Testis (tissue), 3 donors: ENCODE measurements around the gene GPR150. TPM values are rescaled to one million over a fixed set of nuclear protein-coding genes. Genes with fewer than 3 reads are reported as not detected.

Experiments
- DNase-seq: peaks from one replicate; pipeline ENCODE4 v3.0.0-alpha.2; 2019
- H3K27ac ChIP-seq, 2 donors: fragments of 200-600 bp; sonication (generic); one replicate each; pipeline ENCODE4 v1.5.1; 2019
- H3K27me3 ChIP-seq: fragments of 200-600 bp; sonication (generic); one replicate; pipeline ENCODE4 v1.5.1; 2019
- H3K36me3 ChIP-seq: fragments of 200-600 bp; sonication (generic); one replicate; pipeline ENCODE4 v1.5.1; 2017; ENCODE audit warnings: low read depth; ENCODE audit errors: missing control alignments
- H3K4me1 ChIP-seq: fragments of 200-600 bp; sonication (generic); one replicate; pipeline ENCODE4 v1.5.1; 2019
- H3K4me3 ChIP-seq, 2 donors: fragments of 200-600 bp; sonication (generic); one replicate each; pipeline ENCODE4 v1.5.1; 2017 to 2019
- H3K9me3 ChIP-seq: fragments of 200-600 bp; sonication (generic); one replicate; pipeline ENCODE4 v1.5.1; 2017
- POLR2A ChIP-seq: fragments of 450-650 bp; IDR thresholded peaks from one replicate; pipeline ENCODE4 v1.6.1; 2017; ENCODE audit warnings: antibody characterized with exemption, mild to moderate bottlenecking, moderate library complexity
- WGBS, 2 donors: methylation state at CpG; one replicate each; pipeline ENCODE4 v1.1.5; 2018; 5-methylcytosine and 5-hydroxymethylcytosine counted together
- intact Hi-C: fragments of 100-400 bp; cut with DNase I; formaldehyde crosslinking; loops from one replicate; pipeline ENCODE4 v1.15.1; 2023; ENCODE audit warnings: low total_unique reads
- polyA plus RNA-seq: library from polyadenylated mRNA; stranded (reverse); fragments of 350-450 nt; fragmentation: Illumina TruSeq; extraction: RNeasy Lipid Tissue Mini Kit (QIAGEN cat#74804); gene quantifications from one replicate; pipeline ENCODE4 v1.2.3, GENCODE V29; 2014; ENCODE audit warnings: low read depth, low replicate concordance; ENCODE audit not compliant: insufficient read depth
- total RNA-seq, 2 donors: library from RNA; depleted of rRNA; stranded (reverse); fragments of >200 nt; gene quantifications; one replicate each; pipeline ENCODE4 v1.2.3, GENCODE V29; 2016
- TF ChIP-seq, protein P1 (sequence below), 3 experiments: fragments of 450-650 bp in 2 of 3; fragments of 200-600 bp in 1 of 3; sonication (generic) in 1 of 3; IDR thresholded peaks; one replicate each; pipeline ENCODE4 v1.5.1; 2016 to 2019; ENCODE audit warnings: antibody characterized with exemption in 3 of 3, mild to moderate bottlenecking in 2 of 3, moderate library complexity in 1 of 3

Gene GPR150
- total and polyA plus RNA-seq, 3 donors from 2014 or later: 0.45 to 0.99 (median 0.87) TPM

DNA sequence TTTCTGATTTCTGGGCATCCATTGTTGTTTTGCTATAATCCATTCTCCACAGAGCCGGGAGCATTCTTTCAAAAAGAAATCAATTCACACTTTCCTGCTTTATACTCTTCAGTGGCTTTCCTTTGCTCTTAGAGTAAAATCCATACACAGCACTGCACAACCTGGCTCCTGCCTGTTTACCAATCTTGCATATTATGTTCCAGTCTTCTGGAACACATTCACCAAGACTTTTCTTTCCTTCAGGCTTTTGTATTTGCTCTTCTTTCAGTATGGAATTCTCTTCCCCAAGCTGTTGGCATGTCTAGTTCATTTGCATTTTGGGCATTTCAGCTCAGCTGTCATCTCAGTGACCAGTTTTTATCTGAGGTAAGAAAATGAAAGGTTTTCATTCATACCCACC lies 33.0 kb downstream of the GPR150 start:
- Histone ChIP-seq H3K4me3 (no peak overlapping the region), H3K36me3 (no peaks in the 10 kb centered on the region), H3K27me3 (no peaks in the 10 kb centered on the region), H3K4me1 (no peaks in the 10 kb centered on the region), H3K9me3 (no peaks in the 10 kb centered on the region), H3K27ac (no peak overlapping the region)
- WGBS, 2 donors: 86 to 94% methylated on average over 1 of the region's 1 CpG
- intact Hi-C loops: no loop called here
- no peak for DNase-seq
- TF ChIP-seq POLR2A: no peak
- TF ChIP-seq, protein P1, sequence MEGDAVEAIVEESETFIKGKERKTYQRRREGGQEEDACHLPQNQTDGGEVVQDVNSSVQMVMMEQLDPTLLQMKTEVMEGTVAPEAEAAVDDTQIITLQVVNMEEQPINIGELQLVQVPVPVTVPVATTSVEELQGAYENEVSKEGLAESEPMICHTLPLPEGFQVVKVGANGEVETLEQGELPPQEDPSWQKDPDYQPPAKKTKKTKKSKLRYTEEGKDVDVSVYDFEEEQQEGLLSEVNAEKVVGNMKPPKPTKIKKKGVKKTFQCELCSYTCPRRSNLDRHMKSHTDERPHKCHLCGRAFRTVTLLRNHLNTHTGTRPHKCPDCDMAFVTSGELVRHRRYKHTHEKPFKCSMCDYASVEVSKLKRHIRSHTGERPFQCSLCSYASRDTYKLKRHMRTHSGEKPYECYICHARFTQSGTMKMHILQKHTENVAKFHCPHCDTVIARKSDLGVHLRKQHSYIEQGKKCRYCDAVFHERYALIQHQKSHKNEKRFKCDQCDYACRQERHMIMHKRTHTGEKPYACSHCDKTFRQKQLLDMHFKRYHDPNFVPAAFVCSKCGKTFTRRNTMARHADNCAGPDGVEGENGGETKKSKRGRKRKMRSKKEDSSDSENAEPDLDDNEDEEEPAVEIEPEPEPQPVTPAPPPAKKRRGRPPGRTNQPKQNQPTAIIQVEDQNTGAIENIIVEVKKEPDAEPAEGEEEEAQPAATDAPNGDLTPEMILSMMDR (IDR thresholded peaks at IDR 0.05): no peak

DNA sequence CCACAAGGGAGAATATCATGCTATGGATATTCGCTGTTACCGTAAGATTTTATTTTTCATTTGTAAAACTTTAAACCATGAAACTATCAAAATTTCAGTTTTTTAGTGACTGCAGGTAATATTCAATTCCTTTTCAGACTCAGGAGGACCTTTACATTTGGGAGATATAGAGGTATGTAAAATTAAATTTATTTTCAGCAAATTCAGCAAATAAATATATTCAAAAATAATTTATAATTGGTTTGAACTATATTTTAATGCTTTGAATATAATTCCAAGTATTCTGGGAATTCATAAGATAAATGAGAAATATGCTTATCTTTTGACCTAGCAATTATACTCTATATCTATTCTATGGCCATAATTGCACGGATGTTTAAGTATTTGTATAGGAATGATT lies 34.3 kb downstream of the GPR150 start:
- DNase-seq: no peak
- Histone ChIP-seq H3K27me3 (no peaks in the 10 kb centered on the region), H3K4me3 (no peak overlapping the region), H3K9me3 (no peaks in the 10 kb centered on the region), H3K36me3 (no peaks in the 10 kb centered on the region), H3K4me1 (no peaks in the 10 kb centered on the region), H3K27ac (no peak overlapping the region)
- intact Hi-C loops: no loop called here
- no peak for TF ChIP-seq POLR2A
- TF ChIP-seq, protein P1 (IDR thresholded peaks at IDR 0.05): no peak
- WGBS, 2 donors: 97 to 99% methylated on average over 3 of the region's 3 CpGs

DNA sequence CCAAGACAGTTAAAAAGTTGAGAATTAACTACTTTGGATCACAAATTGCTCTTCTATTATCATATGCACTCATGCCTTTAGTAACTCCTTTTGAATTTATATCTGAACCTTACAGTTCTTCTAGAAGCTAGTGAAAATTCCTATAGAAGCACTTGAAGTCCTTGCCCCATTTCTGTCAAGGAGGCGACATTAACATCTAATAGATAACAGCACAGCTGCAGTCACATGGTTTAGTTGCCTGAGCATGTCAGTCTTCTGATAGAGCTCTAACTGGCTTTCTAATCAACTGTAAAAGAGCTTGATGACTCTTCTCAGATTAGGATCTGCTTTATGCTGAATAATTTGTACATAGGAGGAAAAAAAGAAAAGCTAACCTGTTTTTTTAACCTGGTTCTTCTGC lies 35.7 kb downstream of the GPR150 start:
- H3K9me3 ChIP-seq: no peaks in the 10 kb centered on the region
- no peaks in the 10 kb centered on the region for H3K4me1 ChIP-seq
- no peak for TF ChIP-seq POLR2A
- TF ChIP-seq, protein P1 (IDR thresholded peaks at IDR 0.05): no peak
- H3K36me3 ChIP-seq: no peaks in the 10 kb centered on the region
- WGBS, 2 donors: 57 to 79% methylated on average over 1 of the region's 1 CpG
- H3K4me3 ChIP-seq: no peak overlapping the region
- no peak overlapping the region for H3K27ac ChIP-seq
- no peaks in the 10 kb centered on the region for H3K27me3 ChIP-seq
- no peak for DNase-seq
- intact Hi-C loops: no loop called here

DNA sequence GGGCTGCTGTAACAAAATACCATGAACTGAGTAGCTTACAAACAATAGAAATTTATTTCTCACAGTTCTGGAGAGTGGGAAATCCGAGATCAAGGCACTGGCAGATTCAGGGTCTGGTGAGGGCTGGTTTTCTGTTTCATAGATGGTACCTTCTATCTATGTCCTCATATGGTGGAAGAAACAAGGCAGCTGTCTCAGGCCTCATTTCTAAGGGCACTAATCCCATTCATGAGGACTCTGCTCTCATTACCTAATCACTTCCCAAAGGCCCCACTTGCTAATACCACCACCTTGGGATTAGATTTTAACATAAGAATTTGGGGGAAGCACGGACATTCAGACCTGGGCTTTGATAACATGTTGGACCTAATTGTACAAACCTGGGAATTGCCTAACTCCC lies 40.2 kb downstream of the GPR150 start:
- Histone ChIP-seq H3K9me3 (no peaks in the 10 kb centered on the region), H3K27ac (no peak overlapping the region), H3K27me3 (no peaks in the 10 kb centered on the region), H3K4me3 (no peak overlapping the region), H3K4me1 (peaks cover 8% of the 10 kb centered on the region), H3K36me3 (no peaks in the 10 kb centered on the region)
- no peak for DNase-seq
- 79 to 93% methylated on average over 2 of the region's 2 CpGs for WGBS, 2 donors
- TF ChIP-seq, protein P1 (IDR thresholded peaks at IDR 0.05): no peak
- no peak for TF ChIP-seq POLR2A
- intact Hi-C loops: loop anchor here (5.0 kb wide), 1 partner anchor 187 kb away; no protein-coding TSS in a partner anchor

DNA sequence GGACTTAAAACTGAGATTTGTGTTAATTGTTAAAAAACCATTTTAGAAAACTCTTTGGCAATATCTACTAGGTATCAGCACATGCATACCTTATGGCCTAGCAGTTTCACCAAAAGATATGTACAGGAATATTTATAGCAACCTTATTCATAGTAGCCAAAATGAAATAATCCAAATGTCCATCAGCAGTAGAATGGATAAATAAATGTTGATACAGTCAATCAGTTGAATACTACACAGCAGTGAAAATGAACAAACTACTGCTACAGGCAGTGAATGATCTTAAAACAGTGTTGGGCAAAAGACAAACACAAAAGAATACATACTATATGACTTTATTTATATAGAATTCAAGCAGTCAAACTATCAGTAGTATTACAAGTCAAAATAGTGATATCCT lies 43.1 kb downstream of the GPR150 start:
- TF ChIP-seq, protein P1 (IDR thresholded peaks at IDR 0.05): no peak
- no peak for TF ChIP-seq POLR2A
- intact Hi-C loops: loop anchor here (5.0 kb wide), 1 partner anchor 184 kb away; no protein-coding TSS in a partner anchor

More for the DNA sequence above, 43.1 kb downstream of the GPR150 start:
- no peak overlapping the region for H3K27ac ChIP-seq
- no peaks in the 10 kb centered on the region for H3K27me3 ChIP-seq
- no peak overlapping the region for H3K4me3 ChIP-seq
- DNase-seq: no peak
- peaks cover 12% of the 10 kb centered on the region for H3K4me1 ChIP-seq
- no peaks in the 10 kb centered on the region for H3K36me3 ChIP-seq
- no peaks in the 10 kb centered on the region for H3K9me3 ChIP-seq
